Colonic mucosa (tissue), 4 donors: ENCODE measurements around the gene COL23A1. TPM values are rescaled to one million over a fixed set of nuclear protein-coding genes. Genes with fewer than 3 reads are reported as not detected.

Source experiments
- DNase-seq: peaks from one replicate; pipeline ENCODE4 v3.0.0-alpha.2; 2020
- H3K27ac ChIP-seq: fragments of 200-600 bp; one replicate; pipeline ENCODE4 v1.8.0; 2021
- H3K27me3 ChIP-seq: fragments of 200-600 bp; one replicate; pipeline ENCODE4 v1.8.0; 2021
- H3K36me3 ChIP-seq: fragments of 200-600 bp; one replicate; pipeline ENCODE4 v1.8.0; 2021
- H3K4me1 ChIP-seq: fragments of 200-600 bp; one replicate; pipeline ENCODE4 v1.8.0; 2021; ENCODE audit warnings: mild to moderate bottlenecking
- H3K4me3 ChIP-seq: fragments of 200-600 bp; one replicate; pipeline ENCODE4 v1.8.0; 2021
- H3K9ac ChIP-seq, 2 donors: one replicate each; pipeline ENCODE4 v1.7.0; 2013; ENCODE audit warnings: control low read depth in 2 of 2, low read depth in 2 of 2, low read length in 2 of 2
- H3K9me3 ChIP-seq: fragments of 200-600 bp; one replicate; pipeline ENCODE4 v1.8.0; 2021
- intact Hi-C: fragments of 100-400 bp; cut with DNase I; formaldehyde crosslinking; loops from one replicate; pipeline ENCODE4 v1.14.1; 2022
- total RNA-seq, 2 donors: library from RNA; stranded (reverse); fragmentation: NEBNext Ultra II Directional in 1 of 2; extraction: Animal tissue kit (Norgen Biotek cat#: 25700) in 1 of 2; gene quantifications; one replicate each; pipeline ENCODE4 v1.2.1, GENCODE V29; 2021
- TF ChIP-seq, protein P1 (sequence below): fragments of 200-600 bp; IDR thresholded peaks from one replicate; pipeline ENCODE4 v1.8.0; 2022; ENCODE audit warnings: antibody characterized with exemption, mild to moderate bottlenecking
- donor health status: healthy.
- donor health status: DM: no; HTN: no; CAD: no.
- donor health status: DM: no; HTN: no; CAD: no.

The COL23A1 gene
- total RNA-seq, 2 donors from 2014 or later: 0.37 to 0.49 TPM

DNA sequence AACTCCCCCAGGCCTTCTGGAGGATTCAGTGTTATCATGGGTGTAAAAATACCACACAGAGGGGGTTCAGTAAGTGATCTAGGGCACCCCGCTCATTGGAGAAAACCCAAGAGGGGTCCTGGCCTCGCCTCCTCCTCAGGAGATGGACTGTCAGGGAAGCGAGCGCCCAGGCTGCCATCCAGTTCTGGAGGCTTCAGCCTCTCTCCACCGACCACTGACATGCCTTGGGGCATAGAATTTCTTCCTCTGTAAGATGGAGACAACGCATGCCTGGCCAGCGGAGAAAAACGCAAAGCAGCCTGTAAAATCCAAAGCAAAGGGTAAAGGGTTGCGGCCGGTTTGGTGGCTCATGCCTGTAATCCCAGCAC is 165.4 kb downstream of the COL23A1 start:
- Histone ChIP-seq H3K4me1 (no peaks in the 10 kb centered on the region), H3K9ac (no peak overlapping the region), H3K4me3 (no peak overlapping the region), H3K36me3 (no peaks in the 10 kb centered on the region), H3K27ac (no peak overlapping the region), H3K9me3 (no peaks in the 10 kb centered on the region), H3K27me3 (no peaks in the 10 kb centered on the region)
- no peak for DNase-seq
- intact Hi-C loops: no loop called here
- TF ChIP-seq, protein P1, sequence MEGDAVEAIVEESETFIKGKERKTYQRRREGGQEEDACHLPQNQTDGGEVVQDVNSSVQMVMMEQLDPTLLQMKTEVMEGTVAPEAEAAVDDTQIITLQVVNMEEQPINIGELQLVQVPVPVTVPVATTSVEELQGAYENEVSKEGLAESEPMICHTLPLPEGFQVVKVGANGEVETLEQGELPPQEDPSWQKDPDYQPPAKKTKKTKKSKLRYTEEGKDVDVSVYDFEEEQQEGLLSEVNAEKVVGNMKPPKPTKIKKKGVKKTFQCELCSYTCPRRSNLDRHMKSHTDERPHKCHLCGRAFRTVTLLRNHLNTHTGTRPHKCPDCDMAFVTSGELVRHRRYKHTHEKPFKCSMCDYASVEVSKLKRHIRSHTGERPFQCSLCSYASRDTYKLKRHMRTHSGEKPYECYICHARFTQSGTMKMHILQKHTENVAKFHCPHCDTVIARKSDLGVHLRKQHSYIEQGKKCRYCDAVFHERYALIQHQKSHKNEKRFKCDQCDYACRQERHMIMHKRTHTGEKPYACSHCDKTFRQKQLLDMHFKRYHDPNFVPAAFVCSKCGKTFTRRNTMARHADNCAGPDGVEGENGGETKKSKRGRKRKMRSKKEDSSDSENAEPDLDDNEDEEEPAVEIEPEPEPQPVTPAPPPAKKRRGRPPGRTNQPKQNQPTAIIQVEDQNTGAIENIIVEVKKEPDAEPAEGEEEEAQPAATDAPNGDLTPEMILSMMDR: no peak

DNA sequence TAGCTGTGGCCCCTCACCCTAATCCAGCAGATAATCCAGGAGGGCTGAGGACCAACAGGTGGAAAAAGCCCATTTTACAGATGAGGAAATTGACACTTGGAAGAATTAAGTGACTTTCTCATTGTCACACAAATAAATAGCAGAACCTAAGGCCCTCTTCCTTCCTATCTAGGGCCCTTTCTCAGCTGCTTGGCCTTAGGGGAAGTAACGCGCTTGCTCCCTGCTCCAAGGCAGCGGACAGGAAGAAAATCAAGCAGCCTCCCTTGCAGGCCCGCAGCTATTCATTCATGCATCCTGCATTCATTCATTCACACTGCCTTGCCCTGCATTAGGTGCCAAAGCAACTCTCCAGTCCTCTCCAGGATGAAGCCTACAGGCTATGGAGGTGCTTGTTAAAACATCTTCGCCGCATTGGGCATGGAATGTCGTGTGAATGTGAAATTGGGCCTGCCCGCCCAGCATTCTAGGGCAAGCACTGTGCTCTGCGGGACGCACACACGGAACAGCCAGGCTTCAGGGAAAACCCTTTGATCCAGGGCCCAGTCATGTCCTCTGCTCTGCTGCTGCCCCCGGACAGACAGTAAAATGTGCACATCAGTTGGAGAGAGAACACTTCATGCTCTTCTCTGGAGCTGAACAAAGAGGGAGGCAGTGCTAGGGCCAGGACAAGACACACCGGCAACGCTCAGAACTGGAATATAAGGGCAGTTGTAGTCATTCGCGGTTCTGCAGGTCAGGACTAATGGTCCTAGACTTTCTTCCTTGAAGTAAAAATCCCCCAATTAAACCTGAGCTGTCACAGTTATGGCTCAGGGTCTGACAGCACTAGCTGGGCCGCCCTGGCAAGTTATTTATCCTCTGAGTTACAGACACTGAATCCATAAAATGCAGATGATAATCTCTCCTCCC is 166.0 kb downstream of the COL23A1 start:
- TF ChIP-seq, protein P1: no peak
- DNase-seq: no peak
- H3K27ac ChIP-seq: no peak overlapping the region
- H3K36me3 ChIP-seq: no peaks in the 10 kb centered on the region
- intact Hi-C loops: no loop called here
- no peaks in the 10 kb centered on the region for H3K27me3 ChIP-seq
- no peak overlapping the region for H3K9ac ChIP-seq
- H3K9me3 ChIP-seq: no peaks in the 10 kb centered on the region
- H3K4me1 ChIP-seq: no peaks in the 10 kb centered on the region
- no peak overlapping the region for H3K4me3 ChIP-seq

DNA sequence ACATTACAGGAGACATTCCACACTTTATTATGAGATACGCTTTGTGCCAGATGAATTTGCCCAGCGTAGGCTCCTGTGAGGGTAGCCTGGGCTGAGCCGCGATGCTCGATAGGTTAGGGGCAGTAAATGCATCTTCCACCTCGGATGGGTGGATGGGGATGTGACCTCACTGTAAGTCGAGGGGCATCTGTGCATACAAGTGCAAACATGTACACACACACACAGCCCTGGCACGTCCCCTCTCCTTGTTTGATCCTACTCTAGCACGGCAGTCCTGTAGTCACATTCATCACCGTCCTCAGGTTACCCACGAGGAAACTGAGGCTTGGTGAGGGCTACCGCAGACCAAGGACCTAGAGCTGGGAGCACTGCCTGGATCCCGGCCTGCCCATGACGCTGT is 166.8 kb downstream of the COL23A1 start:
- TF ChIP-seq, protein P1: no peak
- H3K27me3 ChIP-seq: no peaks in the 10 kb centered on the region
- DNase-seq: no peak
- no peaks in the 10 kb centered on the region for H3K9me3 ChIP-seq
- no peak overlapping the region for H3K27ac ChIP-seq
- no peak overlapping the region for H3K9ac ChIP-seq
- H3K36me3 ChIP-seq: no peaks in the 10 kb centered on the region
- intact Hi-C loops: no loop called here
- no peaks in the 10 kb centered on the region for H3K4me1 ChIP-seq
- no peak overlapping the region for H3K4me3 ChIP-seq

DNA sequence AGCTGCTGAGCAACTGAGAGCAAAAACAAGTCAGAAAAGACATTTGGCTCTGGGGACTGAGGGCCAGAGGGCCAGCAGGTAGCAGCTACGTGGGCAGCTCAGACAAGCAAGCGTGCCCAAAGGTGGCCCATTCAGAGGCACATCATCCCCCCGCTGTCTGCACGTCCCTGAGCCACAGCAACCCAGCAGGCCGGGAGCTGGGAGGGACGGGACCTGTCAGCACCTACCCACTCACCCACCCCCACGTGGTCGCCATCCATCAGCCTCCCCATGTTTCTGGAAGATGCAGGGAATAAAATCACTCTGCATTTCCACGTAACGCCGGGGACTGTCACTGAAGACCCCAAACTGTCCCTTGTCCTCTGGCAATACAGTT is 167.8 kb downstream of the COL23A1 start:
- Histone ChIP-seq H3K36me3 (no peaks in the 10 kb centered on the region), H3K27ac (no peak overlapping the region), H3K4me3 (no peak overlapping the region), H3K9ac (no peak overlapping the region), H3K4me1 (no peaks in the 10 kb centered on the region), H3K27me3 (no peaks in the 10 kb centered on the region), H3K9me3 (no peaks in the 10 kb centered on the region)
- DNase-seq: no peak
- TF ChIP-seq, protein P1: no peak
- intact Hi-C loops: no loop called here

DNA sequence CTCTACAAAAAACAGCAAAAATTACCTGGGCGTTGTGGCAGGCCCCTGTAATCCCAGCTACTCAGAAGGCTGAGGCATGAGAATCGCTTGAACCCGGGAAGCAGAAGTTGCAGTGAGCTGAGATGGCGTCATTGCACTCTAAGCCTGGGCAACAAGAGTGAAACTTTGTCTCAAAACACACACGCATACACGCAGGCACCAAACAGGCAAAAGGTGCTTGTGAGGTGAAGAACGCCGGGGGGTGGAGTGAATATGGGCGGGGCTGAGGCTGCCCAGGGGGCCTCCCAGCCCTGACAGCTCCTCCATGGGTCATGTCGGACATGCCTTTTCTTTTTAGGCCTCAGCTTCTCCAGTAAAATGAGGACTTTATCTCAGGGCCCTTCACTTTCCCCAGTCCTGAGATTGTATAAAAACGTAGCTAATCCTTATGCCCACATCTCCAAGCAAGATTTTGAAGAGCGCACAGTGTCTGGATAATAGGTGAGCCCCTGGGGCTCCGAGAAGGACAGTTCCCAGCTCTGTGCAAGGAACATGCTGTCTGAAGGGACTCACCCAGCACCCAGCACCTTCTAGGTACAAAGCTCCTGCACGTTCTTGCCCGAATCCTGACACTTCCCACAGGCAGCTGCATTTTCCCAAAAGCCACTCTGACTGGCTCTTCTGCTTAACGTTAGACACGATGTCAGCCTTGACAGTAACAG is 168.3 kb downstream of the COL23A1 start:
- Histone ChIP-seq H3K4me1 (no peaks in the 10 kb centered on the region), H3K27me3 (no peaks in the 10 kb centered on the region), H3K36me3 (no peaks in the 10 kb centered on the region), H3K4me3 (no peak overlapping the region), H3K9me3 (no peaks in the 10 kb centered on the region), H3K27ac (no peak overlapping the region), H3K9ac (no peak overlapping the region)
- TF ChIP-seq, protein P1: no peak
- DNase-seq: no peak
- intact Hi-C loops: no loop called here
